ENCODE measurements around the gene NFIX.

DNA sequence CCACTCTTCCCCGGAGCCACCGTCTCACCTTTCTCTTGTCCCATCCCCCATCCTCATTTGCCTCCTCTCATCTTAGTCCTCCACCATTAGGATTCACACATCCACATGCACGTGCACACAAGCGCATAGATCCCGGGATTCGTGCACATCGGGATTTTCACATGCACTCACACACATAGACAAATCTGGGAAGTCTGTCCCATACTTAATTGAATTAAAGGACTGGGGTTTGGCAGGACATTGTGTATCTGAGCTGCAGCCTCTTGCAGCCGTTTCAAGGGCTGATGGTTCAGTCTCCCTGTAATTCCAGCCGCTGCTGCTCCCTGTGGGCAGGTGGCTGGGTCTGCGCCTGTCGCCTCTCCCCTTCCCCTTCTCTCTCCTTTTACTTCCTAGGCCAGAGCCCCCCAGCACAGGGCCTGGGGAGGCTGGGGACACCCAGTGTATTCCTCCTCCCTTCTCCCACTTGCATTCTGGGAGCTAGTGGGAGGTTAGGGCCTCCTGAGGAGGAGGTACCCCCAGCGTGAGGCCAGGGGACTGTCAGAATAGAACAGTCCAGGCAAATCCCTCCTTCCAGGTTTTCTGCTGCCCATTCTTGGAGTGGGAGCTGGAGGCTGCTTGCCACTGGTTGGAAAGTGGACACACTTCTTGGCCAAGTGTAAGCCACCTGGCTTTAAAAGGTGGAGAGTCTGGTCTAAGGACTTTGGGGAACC lies 63.8 kb downstream of the NFIX start:
- TF ChIP-seq, protein P1, sequence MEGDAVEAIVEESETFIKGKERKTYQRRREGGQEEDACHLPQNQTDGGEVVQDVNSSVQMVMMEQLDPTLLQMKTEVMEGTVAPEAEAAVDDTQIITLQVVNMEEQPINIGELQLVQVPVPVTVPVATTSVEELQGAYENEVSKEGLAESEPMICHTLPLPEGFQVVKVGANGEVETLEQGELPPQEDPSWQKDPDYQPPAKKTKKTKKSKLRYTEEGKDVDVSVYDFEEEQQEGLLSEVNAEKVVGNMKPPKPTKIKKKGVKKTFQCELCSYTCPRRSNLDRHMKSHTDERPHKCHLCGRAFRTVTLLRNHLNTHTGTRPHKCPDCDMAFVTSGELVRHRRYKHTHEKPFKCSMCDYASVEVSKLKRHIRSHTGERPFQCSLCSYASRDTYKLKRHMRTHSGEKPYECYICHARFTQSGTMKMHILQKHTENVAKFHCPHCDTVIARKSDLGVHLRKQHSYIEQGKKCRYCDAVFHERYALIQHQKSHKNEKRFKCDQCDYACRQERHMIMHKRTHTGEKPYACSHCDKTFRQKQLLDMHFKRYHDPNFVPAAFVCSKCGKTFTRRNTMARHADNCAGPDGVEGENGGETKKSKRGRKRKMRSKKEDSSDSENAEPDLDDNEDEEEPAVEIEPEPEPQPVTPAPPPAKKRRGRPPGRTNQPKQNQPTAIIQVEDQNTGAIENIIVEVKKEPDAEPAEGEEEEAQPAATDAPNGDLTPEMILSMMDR (conservative IDR thresholded peaks at IDR 0.05 in 1 of 2, IDR thresholded peaks at IDR 0.05 in 1 of 2; ENCODE audit: low read depth in 1 of 2, low read length in 2 of 2): no peak
- TF ChIP-seq EZH2 (IDR thresholded peaks at IDR 0.05; ENCODE audit: low read length, missing control alignments): no peak
